ENCODE data around the gene FAM24A. TPM values are rescaled to one million over a fixed set of nuclear protein-coding genes. Genes with fewer than 3 reads are reported as not detected.
"Not testable (repeated sequence)": the region's sequence is repeated elsewhere in the genome, so short reads cannot be mapped to it uniquely, and the experiment has no call there.

Gene FAM24A
- total RNA-seq, 2 experiments from 2014 or later: not detected

DNA sequence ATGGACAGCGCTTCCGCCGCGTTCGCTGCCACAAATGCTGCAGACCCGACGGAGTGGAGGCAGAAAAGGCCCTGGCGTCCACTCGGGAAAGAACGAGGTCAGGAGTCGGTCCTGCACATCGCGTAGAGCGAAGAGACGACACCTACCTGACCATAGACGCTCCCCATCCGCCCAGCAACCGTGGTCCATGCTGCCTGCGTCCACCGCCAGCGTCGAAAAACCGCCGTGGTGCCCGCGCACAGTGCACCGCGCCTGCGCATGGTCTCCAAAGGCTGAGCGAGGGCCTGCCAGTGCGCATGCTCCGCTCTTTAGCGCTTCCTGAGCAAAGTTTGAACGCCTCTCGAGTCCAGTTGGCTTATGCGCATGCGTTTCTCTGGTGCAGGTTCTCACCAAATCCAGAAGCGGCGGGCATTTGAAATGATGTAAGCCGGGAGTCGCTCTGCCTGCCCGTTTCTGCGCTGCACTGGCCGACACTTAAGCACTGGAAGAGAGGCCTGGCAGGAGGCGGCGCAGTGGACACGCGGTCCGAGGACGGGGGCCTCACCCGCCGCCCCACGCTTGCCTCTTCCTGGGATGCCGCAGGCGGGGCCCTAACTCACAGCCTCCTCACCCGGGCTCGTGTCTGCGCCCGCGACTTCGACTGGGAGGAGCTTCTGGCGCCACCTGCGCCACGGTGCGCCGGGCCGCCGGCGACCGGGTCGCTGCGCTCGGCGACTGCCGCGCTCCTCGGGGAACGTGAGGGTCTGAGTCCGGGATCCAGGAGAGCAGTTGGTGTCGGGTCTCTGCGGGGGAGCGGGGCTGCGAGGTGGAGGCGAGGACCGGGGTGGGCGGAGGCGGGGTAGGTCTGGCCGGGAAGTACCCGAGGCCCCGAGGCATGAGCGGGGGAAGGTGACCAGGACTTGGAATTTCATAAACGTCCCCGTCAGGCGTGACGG, 30.8 kb upstream of the FAM24A start, which contains the start of gene FAM24B:
TSS of gene FAM24B (minus strand) at position 243 of the 935 bp plus-strand sequence. CDS start 29,066 bp downstream, outside the sequence.
- H3K27ac Mint-ChIP-seq: peak within 1 kb of the TSS; percentile 96
- POLR2A ChIA-PET: no interaction called here
- peak within 1 kb of the TSS; percentile 94 for H3K4me3 Mint-ChIP-seq
- no peaks in the 10 kb centered on the region for H3K27me3 Mint-ChIP-seq
- peaks cover 38% of the 10 kb centered on the region for H3K36me3 Mint-ChIP-seq (ENCODE audit: low read depth)
- peaks cover 2% of the 10 kb centered on the region for H3K9me3 Mint-ChIP-seq
- CTCF ChIA-PET: interaction anchor here (1.0 kb wide), 1 partner anchor 74 kb away, joined by 3 read pairs; no protein-coding TSS in a partner anchor
- peak; percentile 97 for DNase-seq
- peaks cover 48% of the 10 kb centered on the region for H3K4me1 Mint-ChIP-seq

DNA sequence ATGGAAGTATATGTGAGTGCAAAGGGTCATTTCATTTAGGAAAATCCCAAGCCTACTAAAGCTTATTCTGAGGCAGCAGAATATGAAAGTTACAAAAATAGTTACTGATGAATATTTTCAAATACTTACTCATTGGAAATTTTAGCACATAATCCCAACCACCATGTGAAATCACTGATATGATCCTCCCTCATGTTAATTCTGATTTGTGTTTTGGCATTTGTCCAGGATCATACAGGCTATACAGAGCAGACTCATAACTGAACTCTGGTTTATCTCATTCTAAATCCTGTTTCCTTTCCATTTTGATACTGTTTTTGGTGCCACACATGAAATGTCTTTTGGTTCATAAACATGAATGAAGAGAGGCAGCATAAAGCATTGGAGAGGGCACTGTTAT, 27.6 kb upstream of the FAM24A start:
- H3K9me3 Mint-ChIP-seq: no peaks in the 10 kb centered on the region
- no peak for DNase-seq
- H3K27me3 Mint-ChIP-seq: no peaks in the 10 kb centered on the region
- H3K36me3 Mint-ChIP-seq (ENCODE audit: low read depth): peaks cover 21% of the 10 kb centered on the region
- no peak overlapping the region for H3K27ac Mint-ChIP-seq
- CTCF ChIA-PET: no interaction called here
- peaks cover 32% of the 10 kb centered on the region for H3K4me1 Mint-ChIP-seq
- POLR2A ChIA-PET: no interaction called here
- no peak overlapping the region for H3K4me3 Mint-ChIP-seq

DNA sequence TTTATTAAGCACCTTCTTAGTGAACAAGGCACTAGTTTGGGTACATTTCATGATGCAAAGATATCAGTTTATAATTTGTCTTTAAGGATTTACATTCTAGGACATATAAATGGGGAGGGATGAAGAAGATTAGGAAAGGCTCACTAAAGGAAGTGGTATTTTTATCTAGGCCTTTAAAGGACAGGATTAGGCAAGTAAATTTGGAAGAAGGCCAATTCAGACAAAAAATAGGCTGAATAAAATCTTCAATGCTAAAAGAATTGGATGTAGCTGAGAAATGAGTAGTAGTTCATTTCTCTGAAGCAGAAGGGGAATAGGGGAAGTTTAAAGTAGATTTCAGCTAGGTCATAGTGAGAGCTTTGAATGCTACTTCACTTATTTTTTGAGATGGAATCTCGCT, 26.2 kb upstream of the FAM24A start:
- CTCF ChIA-PET: no interaction called here
- peaks cover 18% of the 10 kb centered on the region for H3K4me1 Mint-ChIP-seq

DNA sequence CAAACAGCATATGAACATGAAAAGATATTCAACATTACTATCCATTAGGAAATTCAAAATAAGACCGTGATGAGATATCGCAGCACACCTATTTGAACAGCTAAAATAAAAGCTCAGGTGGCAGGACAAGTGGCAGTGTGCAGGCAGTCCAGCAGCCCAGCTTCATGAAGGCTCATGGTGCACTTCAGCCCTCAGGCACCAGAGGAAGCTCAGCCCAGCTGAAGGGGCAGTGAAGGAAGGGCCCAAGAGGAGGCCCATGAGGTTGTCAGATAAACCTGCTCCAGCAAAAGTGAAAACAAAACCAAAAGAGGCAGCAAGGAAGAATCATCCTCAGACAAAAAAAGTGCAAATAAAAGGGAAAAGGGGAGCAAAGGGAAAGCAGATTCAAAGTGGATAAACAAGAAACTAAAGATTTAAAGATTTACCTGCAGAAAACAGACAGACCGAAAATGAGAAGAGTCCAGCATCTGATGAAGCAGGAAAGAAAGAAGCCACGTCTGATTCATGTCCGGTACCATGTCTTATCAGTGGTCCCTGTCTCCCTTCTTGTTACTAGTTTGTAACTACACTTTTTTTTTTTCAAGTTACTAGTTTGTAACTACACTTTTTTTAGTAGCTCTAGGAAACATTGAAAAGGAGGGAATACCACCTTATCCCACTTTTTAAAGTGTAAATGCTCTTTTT, 16.0 kb upstream of the FAM24A start:
- no peak for DNase-seq
- Mint-ChIP-seq H3K4me3 (no peak overlapping the region), H3K27ac (no peak overlapping the region), H3K36me3 (ENCODE audit: low read depth) (peaks cover 4% of the 10 kb centered on the region), H3K4me1 (peaks cover 6% of the 10 kb centered on the region), H3K9me3 (peaks cover 2% of the 10 kb centered on the region), H3K27me3 (no peaks in the 10 kb centered on the region)
- ChIA-PET POLR2A (no interaction called here), CTCF (interaction anchor here (1.8 kb wide), 1 partner anchor 86 kb away, joined by 3 read pairs; the partner anchor contains the start of gene PSTK)

More for the DNA sequence above, 26.2 kb upstream of the FAM24A start:
- H3K4me3 Mint-ChIP-seq: no peak overlapping the region
- no peaks in the 10 kb centered on the region for H3K27me3 Mint-ChIP-seq
- no peak for DNase-seq
- POLR2A ChIA-PET: no interaction called here
- peaks cover 11% of the 10 kb centered on the region for H3K36me3 Mint-ChIP-seq (ENCODE audit: low read depth)
- no peak overlapping the region for H3K27ac Mint-ChIP-seq
- H3K9me3 Mint-ChIP-seq: no peaks in the 10 kb centered on the region

DNA sequence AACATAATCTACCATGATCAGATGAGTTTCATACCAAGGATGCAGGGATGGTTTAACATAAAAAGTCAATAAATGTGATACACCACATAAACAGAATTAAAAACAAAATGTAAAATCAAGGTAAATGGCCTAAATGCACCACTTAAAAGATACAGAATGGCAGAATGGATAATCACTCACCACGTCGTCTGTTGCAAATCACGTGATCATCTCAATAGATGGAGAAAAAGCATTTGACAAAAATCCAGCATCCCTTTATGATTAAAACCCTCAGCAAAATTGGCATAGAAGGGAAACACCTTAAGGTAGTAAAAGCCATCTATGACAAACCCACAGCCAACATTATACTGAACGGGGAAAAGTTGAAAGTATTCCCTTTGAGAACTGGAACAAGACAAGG, 6.5 kb upstream of the FAM24A start:
- POLR2A ChIA-PET; H3K4me3 Mint-ChIP-seq; H3K36me3 Mint-ChIP-seq (ENCODE audit: low read depth); H3K27ac Mint-ChIP-seq; H3K9me3 Mint-ChIP-seq; DNase-seq; H3K4me1 Mint-ChIP-seq; CTCF ChIA-PET: not testable (repeated sequence)
- peaks cover 27% of the 10 kb centered on the region for H3K27me3 Mint-ChIP-seq

DNA sequence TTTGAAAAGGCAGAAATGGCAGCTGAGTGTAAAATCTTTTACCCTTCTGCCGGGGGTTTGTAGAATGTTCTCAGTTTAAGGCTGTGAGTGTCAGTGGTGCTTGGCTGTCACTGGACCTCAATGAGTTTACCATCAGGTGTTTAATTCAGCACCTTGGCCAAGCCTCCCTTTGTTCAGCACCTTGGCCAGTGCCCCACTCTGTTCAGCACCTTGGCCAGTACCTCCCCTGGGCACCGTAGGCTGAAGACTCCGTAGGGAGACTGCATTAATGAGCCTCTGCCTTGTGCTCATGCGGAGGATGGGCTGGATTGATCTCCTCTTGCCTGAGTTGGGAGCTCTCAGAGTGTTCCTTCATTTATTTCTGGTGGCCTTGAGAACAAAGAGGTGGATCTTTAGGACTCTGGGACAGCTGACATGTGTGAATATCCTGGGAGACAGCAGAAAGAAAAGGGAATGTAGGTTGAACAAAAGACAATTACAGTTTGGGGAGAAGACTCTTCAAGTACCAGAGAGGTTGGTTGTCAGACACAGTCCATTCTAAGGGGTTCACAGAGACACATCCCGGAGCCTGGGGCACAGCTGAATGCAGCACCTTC, 1.6 kb downstream of the FAM24A start:
- H3K36me3 Mint-ChIP-seq (ENCODE audit: low read depth): no peaks in the 10 kb centered on the region
- peak; percentile 69 for DNase-seq
- no peaks in the 10 kb centered on the region for H3K9me3 Mint-ChIP-seq
- ChIA-PET CTCF (no interaction called here), POLR2A (no interaction called here)
- no peaks in the 10 kb centered on the region for H3K4me1 Mint-ChIP-seq
- H3K27me3 Mint-ChIP-seq: peaks cover 2% of the 10 kb centered on the region
- H3K4me3 Mint-ChIP-seq: no peak overlapping the region
- no peak overlapping the region for H3K27ac Mint-ChIP-seq

DNA sequence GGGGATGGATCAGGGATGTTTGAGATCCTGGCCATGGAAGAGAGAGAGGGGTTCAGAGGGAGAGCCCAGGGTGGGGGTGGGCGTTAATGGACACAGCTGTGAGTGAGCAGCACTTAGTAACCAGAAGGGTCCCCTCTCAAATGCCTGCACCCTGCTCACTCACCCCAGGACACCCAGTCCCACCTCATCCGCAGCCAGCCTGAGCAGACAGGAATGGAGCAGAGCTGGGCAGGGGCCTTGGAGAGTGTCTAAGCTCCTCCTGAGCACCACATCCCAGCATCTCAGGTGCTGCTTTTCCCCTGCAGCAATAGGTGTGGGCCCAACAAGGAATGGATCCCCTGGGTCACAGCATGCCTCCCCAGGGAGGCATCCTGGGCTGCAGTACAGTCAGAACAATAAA, 5.3 kb downstream of the FAM24A start:
- Mint-ChIP-seq H3K4me1 (no peaks in the 10 kb centered on the region), H3K9me3 (no peaks in the 10 kb centered on the region), H3K36me3 (ENCODE audit: low read depth) (no peaks in the 10 kb centered on the region), H3K4me3 (no peak overlapping the region), H3K27ac (no peak overlapping the region), H3K27me3 (no peaks in the 10 kb centered on the region)
- ChIA-PET CTCF (no interaction called here), POLR2A (no interaction called here)
- no peak for DNase-seq

DNA sequence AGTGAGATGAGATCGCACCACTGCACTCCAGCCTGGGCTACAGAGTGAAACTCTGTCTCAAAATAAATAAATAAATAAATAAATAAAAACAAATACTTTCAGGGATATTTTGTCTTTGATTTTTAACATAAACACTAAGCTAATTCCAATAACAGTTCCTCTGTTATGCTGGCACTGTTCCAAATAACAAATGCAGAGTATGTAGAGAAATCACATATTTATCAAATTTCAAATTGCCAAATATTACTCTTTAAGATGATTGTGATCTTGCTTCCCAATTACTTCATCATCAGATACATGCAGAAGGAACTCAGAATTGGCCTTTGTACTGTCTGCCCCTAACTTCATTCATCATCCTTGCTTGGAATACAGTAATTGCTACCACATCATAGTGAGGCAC, 19.7 kb downstream of the FAM24A start:
- Mint-ChIP-seq H3K27me3 (no peaks in the 10 kb centered on the region), H3K36me3 (ENCODE audit: low read depth) (peaks cover 12% of the 10 kb centered on the region)

DNA sequence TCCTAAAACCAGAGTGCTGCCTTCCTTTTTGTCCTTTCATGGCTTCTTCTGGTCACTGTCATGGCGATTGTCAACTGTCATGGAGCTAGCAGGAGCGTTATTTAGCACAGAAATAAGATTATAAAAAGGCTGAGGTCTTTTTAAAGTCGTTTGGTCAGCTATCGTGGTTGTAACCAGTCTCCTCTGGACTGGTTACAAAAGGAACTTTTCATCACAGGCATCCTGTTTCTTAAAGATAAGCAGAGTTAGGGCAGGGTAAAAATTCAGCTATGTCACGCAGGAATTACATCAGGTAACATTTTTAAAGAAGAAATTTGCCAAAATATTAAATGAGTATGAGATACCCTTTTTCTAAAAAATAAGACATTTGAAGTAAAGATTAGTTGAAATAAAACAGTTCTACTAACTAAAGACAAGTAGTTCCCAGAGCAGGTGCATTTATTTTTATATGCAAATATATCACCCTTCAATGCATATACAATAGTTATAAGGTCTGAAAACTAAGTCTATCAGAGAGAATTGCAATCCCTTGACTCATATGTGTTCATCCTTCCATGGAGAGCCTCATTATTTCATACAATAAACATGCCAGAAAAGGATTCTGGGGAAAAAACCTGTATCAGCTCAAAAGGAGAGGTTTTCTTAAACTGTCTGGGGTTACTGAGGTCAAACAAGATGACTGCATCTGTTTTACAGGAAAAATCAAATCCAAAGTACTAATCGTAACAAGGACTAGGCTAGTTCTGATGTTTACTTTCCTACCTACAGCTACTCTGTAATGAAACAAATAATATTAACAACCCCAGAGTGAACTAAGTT, 20.9 kb downstream of the FAM24A start:
- Mint-ChIP-seq H3K27ac (no peak overlapping the region), H3K27me3 (no peaks in the 10 kb centered on the region), H3K36me3 (ENCODE audit: low read depth) (peaks cover 17% of the 10 kb centered on the region), H3K9me3 (no peaks in the 10 kb centered on the region), H3K4me3 (no peak overlapping the region), H3K4me1 (no peaks in the 10 kb centered on the region)
- no peak for DNase-seq
- POLR2A ChIA-PET: no interaction called here
- CTCF ChIA-PET: no interaction called here

More for the DNA sequence above, 19.7 kb downstream of the FAM24A start:
- ChIA-PET POLR2A (no interaction called here), CTCF (no interaction called here)
- no peak overlapping the region for H3K27ac Mint-ChIP-seq
- H3K9me3 Mint-ChIP-seq: no peaks in the 10 kb centered on the region
- no peak for DNase-seq
- H3K4me1 Mint-ChIP-seq: no peaks in the 10 kb centered on the region
- no peak overlapping the region for H3K4me3 Mint-ChIP-seq

DNA sequence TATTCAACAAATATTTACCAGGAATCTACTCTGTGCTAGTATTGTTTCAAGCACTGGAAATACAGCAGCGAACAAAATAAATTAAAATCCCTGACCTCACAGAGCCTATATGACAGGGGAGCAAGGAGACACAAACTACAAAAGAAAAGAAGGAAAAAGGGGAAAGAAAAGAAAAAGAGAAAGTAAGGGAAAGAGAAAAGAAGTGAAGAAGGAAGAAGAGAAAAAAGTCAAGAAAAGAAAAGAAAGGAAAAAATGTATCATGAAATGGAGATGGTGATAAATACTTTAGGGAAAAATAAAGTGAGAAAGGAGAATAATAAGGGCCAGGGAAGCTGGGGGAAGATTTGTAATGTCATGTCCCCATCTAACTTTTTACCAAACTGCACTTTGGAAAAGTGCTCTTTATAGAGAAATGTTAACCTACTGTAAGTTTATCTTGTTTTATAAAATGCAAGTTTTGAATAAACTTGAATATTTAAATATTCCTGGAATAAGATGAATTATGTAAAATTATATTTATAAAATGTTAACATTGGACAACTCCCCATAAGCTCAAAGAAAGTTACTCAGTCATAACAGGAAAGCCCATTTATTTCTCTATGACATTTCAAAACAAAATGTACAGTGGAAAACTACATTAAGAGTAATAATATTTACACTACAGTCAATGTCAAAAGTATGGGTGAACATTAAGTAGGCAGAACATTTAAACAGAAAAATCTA, 28.9 kb downstream of the FAM24A start:
- Mint-ChIP-seq H3K27ac (no peak overlapping the region), H3K36me3 (ENCODE audit: low read depth) (peaks cover 34% of the 10 kb centered on the region), H3K9me3 (no peaks in the 10 kb centered on the region), H3K4me1 (no peaks in the 10 kb centered on the region), H3K27me3 (no peaks in the 10 kb centered on the region), H3K4me3 (no peak overlapping the region)
- ChIA-PET CTCF (no interaction called here), POLR2A (interaction anchor here (0.6 kb wide), 1 partner anchor 815 kb away, joined by 4 read pairs; no protein-coding TSS in a partner anchor)
- DNase-seq: no peak

DNA sequence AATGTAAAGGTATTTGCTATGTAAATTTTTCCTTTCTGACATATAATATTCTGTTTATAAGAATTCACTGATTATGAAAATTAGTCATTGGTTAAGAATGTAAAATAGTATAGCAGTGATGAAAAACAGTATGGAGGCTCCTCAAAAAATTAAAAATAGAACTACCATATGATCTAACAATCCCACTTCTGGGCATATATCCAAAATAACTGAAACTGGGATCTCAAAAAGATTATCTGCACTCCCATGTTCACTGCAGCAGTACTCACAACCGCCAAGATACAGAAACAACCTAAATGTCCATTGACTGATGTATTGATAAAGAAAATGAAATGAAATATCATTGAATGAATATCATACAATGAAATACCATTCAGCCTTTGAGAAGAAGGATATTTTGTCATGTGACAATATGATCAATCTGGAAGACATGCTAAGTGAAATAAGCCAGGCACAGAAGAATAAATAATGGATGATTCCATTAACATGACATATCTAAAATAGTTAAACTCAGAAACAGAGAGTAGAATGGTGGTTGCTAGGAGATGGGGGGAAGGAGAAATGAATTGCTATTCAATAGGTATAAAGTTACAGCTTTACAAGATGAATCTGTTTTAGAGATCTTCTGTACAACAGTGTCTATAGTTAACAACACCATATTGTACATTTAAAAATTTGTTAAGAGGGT, 29.6 kb downstream of the FAM24A start:
- H3K27me3 Mint-ChIP-seq: no peaks in the 10 kb centered on the region
- H3K9me3 Mint-ChIP-seq: no peaks in the 10 kb centered on the region

DNA sequence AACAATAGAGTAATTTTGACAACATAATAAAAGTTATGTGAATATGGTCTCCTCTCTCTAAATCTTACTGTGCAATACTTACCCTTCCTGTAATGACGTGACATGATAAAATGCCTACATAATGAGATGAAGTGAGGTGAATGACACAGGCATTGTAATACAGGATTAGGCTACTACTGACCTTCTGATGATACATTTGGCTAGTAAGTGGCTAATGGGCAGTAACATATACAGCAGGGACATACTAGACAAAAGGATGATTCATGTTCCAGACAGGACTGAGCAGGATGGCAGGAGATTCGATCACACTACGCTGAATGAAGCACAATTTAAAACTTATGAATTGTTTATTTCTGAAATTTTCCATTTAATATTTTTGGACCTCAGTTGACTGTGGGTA, 38.9 kb downstream of the FAM24A start:
- Mint-ChIP-seq H3K9me3 (peaks cover 5% of the 10 kb centered on the region), H3K27ac (no peak overlapping the region), H3K36me3 (ENCODE audit: low read depth) (peaks cover 45% of the 10 kb centered on the region), H3K4me1 (peaks cover 30% of the 10 kb centered on the region), H3K4me3 (no peak overlapping the region), H3K27me3 (no peaks in the 10 kb centered on the region)
- DNase-seq: no peak
- ChIA-PET CTCF (no interaction called here), POLR2A (no interaction called here)

More for the DNA sequence above, 29.6 kb downstream of the FAM24A start:
- no peak overlapping the region for H3K4me3 Mint-ChIP-seq
- ChIA-PET POLR2A (no interaction called here), CTCF (no interaction called here)
- H3K27ac Mint-ChIP-seq: no peak overlapping the region
- H3K36me3 Mint-ChIP-seq (ENCODE audit: low read depth): peaks cover 32% of the 10 kb centered on the region
- DNase-seq: no peak
- H3K4me1 Mint-ChIP-seq: no peaks in the 10 kb centered on the region

Measured in activated CD4-positive, alpha-beta T cell treated with anti-CD3 and anti-CD28 coated beads, Interleukin-2, amount 10 ng/mL, durations not matched to agents 7 days and 5 days (primary cell).